ENCODE results near the gene KMT2C. TPM values are rescaled to one million over a fixed set of nuclear protein-coding genes. Genes with fewer than 3 reads are reported as not detected.

The KMT2C gene
- total RNA-seq, 1 donor from 2014 or later, result 54.7 TPM

GRCh38 chr7:152152267-152152666 lies 283.5 kb downstream of the KMT2C start:
- peaks cover 28% of the 10 kb centered on the region for H3K36me3 Mint-ChIP-seq (ENCODE audit: low read depth)
- no peaks in the 10 kb centered on the region for H3K27me3 Mint-ChIP-seq (ENCODE audit: low read depth)
- DNase-seq (ENCODE audit: low read depth, low spot score), result no peak
- H3K9me3 Mint-ChIP-seq, result no peaks in the 10 kb centered on the region
- peak overlapping the region; percentile 4 for H3K27ac Mint-ChIP-seq (ENCODE audit: unreplicated experiment)
- H3K4me1 Mint-ChIP-seq, result no peaks in the 10 kb centered on the region
- TF ChIP-seq CTCF (conservative IDR thresholded peaks at IDR 0.05), result no peak
- no peak overlapping the region for H3K4me3 Mint-ChIP-seq

- H3K4me1 Mint-ChIP-seq, result no peaks in the 10 kb centered on the region
- no peaks in the 10 kb centered on the region for H3K9me3 Mint-ChIP-seq
- no peaks in the 10 kb centered on the region for H3K27me3 Mint-ChIP-seq (ENCODE audit: low read depth)
- no peak for TF ChIP-seq CTCF (conservative IDR thresholded peaks at IDR 0.05)
- DNase-seq (ENCODE audit: low read depth, low spot score), result no peak
- H3K36me3 Mint-ChIP-seq (ENCODE audit: low read depth), result peaks cover 20% of the 10 kb centered on the region
- H3K27ac Mint-ChIP-seq (ENCODE audit: unreplicated experiment), result no peak overlapping the region
- H3K4me3 Mint-ChIP-seq, result no peak overlapping the region
These were observed 286.4 kb downstream of the KMT2C start for GRCh38 chr7:152149363-152149762.

GRCh38 chr7:152148706-152149105 lies 287.1 kb downstream of the KMT2C start:
- Mint-ChIP-seq H3K9me3 (no peaks in the 10 kb centered on the region), H3K27me3 (ENCODE audit: low read depth) (no peaks in the 10 kb centered on the region), H3K4me3 (no peak overlapping the region), H3K36me3 (ENCODE audit: low read depth) (peaks cover 14% of the 10 kb centered on the region), H3K4me1 (no peaks in the 10 kb centered on the region), H3K27ac (ENCODE audit: unreplicated experiment) (peak overlapping the region; percentile 45)
- no peak for DNase-seq (ENCODE audit: low read depth, low spot score)
- TF ChIP-seq CTCF (conservative IDR thresholded peaks at IDR 0.05), result no peak

DNA sequence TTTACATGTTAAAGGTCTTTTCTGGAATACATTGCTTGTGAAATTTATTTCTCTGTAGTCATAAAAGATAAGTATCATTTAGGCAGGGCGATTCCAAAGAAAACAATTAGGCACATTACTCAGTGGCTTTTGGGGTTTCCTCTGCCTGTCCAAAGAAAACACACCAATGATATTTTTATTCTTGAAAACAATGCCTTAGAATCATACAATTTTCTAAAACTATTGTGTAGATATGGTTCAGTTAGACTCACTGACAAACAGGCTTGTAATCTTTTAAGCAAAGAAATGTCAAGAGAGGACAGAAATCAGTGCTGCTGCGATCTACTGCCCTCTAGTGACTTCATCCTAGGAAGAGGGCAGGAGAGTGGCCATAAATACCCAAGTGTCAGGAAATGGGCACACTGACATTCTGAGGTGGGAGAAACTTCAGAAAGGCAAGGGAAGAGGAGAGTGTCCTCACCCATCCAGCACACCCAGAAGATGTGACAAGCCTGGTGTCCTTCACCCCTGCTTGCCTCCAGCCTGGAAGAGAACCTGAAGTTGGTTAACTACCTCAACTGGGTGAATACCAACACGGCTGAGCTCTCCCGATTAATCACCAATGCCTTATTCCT lies 289.8 kb downstream of the KMT2C start:
- peak; percentile 67 for TF ChIP-seq CTCF (conservative IDR thresholded peaks at IDR 0.05)
- Mint-ChIP-seq H3K9me3 (no peaks in the 10 kb centered on the region), H3K4me1 (peaks cover 9% of the 10 kb centered on the region), H3K4me3 (no peak overlapping the region), H3K27me3 (ENCODE audit: low read depth) (no peaks in the 10 kb centered on the region), H3K27ac (ENCODE audit: unreplicated experiment) (no peak overlapping the region), H3K36me3 (ENCODE audit: low read depth) (peaks cover 12% of the 10 kb centered on the region)
- DNase-seq (ENCODE audit: low read depth, low spot score), result no peak

- Mint-ChIP-seq H3K4me1 (peaks cover 9% of the 10 kb centered on the region), H3K27ac (ENCODE audit: unreplicated experiment) (peak overlapping the region; percentile 21), H3K27me3 (ENCODE audit: low read depth) (no peaks in the 10 kb centered on the region), H3K9me3 (no peaks in the 10 kb centered on the region), H3K4me3 (no peak overlapping the region), H3K36me3 (ENCODE audit: low read depth) (peaks cover 20% of the 10 kb centered on the region)
- no peak for DNase-seq (ENCODE audit: low read depth, low spot score)
- TF ChIP-seq CTCF (conservative IDR thresholded peaks at IDR 0.05), result no peak
These were observed 291.1 kb downstream of the KMT2C start for GRCh38 chr7:152144557-152145245.
